ENCODE data around the gene SUMF1.

Gene SUMF1

GRCh38 chr3:4471907-4472306 lies 4.8 kb upstream of the SUMF1 start:
- no peak for DNase-seq
- no peak overlapping the region for H3K4me3 ChIP-seq (ENCODE audit: low read depth, low read length)
- H3K36me3 ChIP-seq, result no peaks in the 10 kb centered on the region
- no peaks in the 10 kb centered on the region for H3K9me3 ChIP-seq
- H3K27me3 ChIP-seq, result no peaks in the 10 kb centered on the region
- H3K4me1 ChIP-seq, result no peaks in the 10 kb centered on the region
- TF ChIP-seq CTCF (IDR thresholded peaks at IDR 0.05; ENCODE audit: low read depth, low read length), result no peak

GRCh38 chr3:4467522-4467867 lies 426 bp upstream of the SUMF1 start:
- H3K9me3 ChIP-seq, result no peaks in the 10 kb centered on the region
- DNase-seq, result no peak
- H3K4me1 ChIP-seq, result no peaks in the 10 kb centered on the region
- peak overlapping the region; percentile 76 for H3K4me3 ChIP-seq (ENCODE audit: low read depth, low read length)
- no peaks in the 10 kb centered on the region for H3K27me3 ChIP-seq
- TF ChIP-seq CTCF (IDR thresholded peaks at IDR 0.05; ENCODE audit: low read depth, low read length), result no peak
- H3K36me3 ChIP-seq, result no peaks in the 10 kb centered on the region

GRCh38 chr3:4464576-4464975 lies 2.5 kb downstream of the SUMF1 start:
- H3K36me3 ChIP-seq, result no peaks in the 10 kb centered on the region
- TF ChIP-seq CTCF (IDR thresholded peaks at IDR 0.05; ENCODE audit: low read depth, low read length), result no peak
- no peak overlapping the region for H3K4me3 ChIP-seq (ENCODE audit: low read depth, low read length)
- H3K4me1 ChIP-seq, result no peaks in the 10 kb centered on the region
- no peak for DNase-seq
- no peaks in the 10 kb centered on the region for H3K27me3 ChIP-seq
- H3K9me3 ChIP-seq, result no peaks in the 10 kb centered on the region

- Histone ChIP-seq H3K9me3 (no peaks in the 10 kb centered on the region), H3K27me3 (no peaks in the 10 kb centered on the region), H3K36me3 (no peaks in the 10 kb centered on the region), H3K4me1 (no peaks in the 10 kb centered on the region), H3K4me3 (ENCODE audit: low read depth, low read length) (no peak overlapping the region)
- TF ChIP-seq CTCF (IDR thresholded peaks at IDR 0.05; ENCODE audit: low read depth, low read length), result no peak
- DNase-seq, result no peak
Observed at GRCh38 chr3:4462369-4463040, 4.6 kb downstream of the SUMF1 start.

- Histone ChIP-seq H3K27me3 (no peaks in the 10 kb centered on the region), H3K4me3 (ENCODE audit: low read depth, low read length) (no peak overlapping the region), H3K9me3 (no peaks in the 10 kb centered on the region), H3K36me3 (no peaks in the 10 kb centered on the region), H3K4me1 (no peaks in the 10 kb centered on the region)
- TF ChIP-seq CTCF (IDR thresholded peaks at IDR 0.05; ENCODE audit: low read depth, low read length), result no peak
- no peak for DNase-seq
Observed at GRCh38 chr3:4461468-4462090, 5.5 kb downstream of the SUMF1 start.

GRCh38 chr3:4460334-4460733 lies 6.7 kb downstream of the SUMF1 start:
- no peak for TF ChIP-seq CTCF (IDR thresholded peaks at IDR 0.05; ENCODE audit: low read depth, low read length)
- DNase-seq, result no peak
- Histone ChIP-seq H3K4me1 (no peaks in the 10 kb centered on the region), H3K36me3 (no peaks in the 10 kb centered on the region), H3K4me3 (ENCODE audit: low read depth, low read length) (no peak overlapping the region), H3K9me3 (no peaks in the 10 kb centered on the region), H3K27me3 (no peaks in the 10 kb centered on the region)
